DMS53 treated with DMSO at 0.1 percent for 48 hours (cell line): ENCODE data around the gene DRGX.

Source experiments
- DNase-seq: peaks from one replicate; lab custom pipeline; 2025; ENCODE audit not compliant: unreplicated experiment; lab: John Stamatoyannopoulos, UW

DRGX gene

GRCh38 chr10:49383853-49384252 is 12.0 kb downstream of the DRGX start:
- no peak for DNase-seq

- DNase-seq, result no peak
Observed at GRCh38 chr10:49382826-49383225, 13.1 kb downstream of the DRGX start.

- no peak for DNase-seq
Observed at GRCh38 chr10:49382226-49382625, 13.7 kb downstream of the DRGX start.

GRCh38 chr10:49381111-49381900 is 14.6 kb downstream of the DRGX start:
- no peak for DNase-seq

- no peak for DNase-seq
Observed at GRCh38 chr10:49379596-49380410, 16.1 kb downstream of the DRGX start.

GRCh38 chr10:49377256-49377655 is 18.6 kb downstream of the DRGX start:
- no peak for DNase-seq

- no peak for DNase-seq
Observed at GRCh38 chr10:49375611-49376010, 20.3 kb downstream of the DRGX start.

GRCh38 chr10:49374740-49375139 is 21.1 kb downstream of the DRGX start:
- DNase-seq, result no peak

- DNase-seq, result no peak
Observed at GRCh38 chr10:49373361-49373760, 22.5 kb downstream of the DRGX start.

GRCh38 chr10:49371967-49372366 is 23.9 kb downstream of the DRGX start:
- DNase-seq, result no peak

- no peak for DNase-seq
Observed at GRCh38 chr10:49370326-49371100, 25.4 kb downstream of the DRGX start.

GRCh38 chr10:49369216-49370162 is 26.4 kb downstream of the DRGX start:
- DNase-seq, result no peak

GRCh38 chr10:49368256-49368655 is 27.6 kb downstream of the DRGX start:
- DNase-seq, result no peak

- DNase-seq, result no peak
Observed at GRCh38 chr10:49367600-49367999, 28.3 kb downstream of the DRGX start.

- DNase-seq, result no peak
Observed at GRCh38 chr10:49366460-49366859, 29.4 kb downstream of the DRGX start.

- no peak for DNase-seq
Observed at GRCh38 chr10:49365675-49366415, 30.0 kb downstream of the DRGX start.

GRCh38 chr10:49365275-49365674 is 30.6 kb downstream of the DRGX start:
- no peak for DNase-seq

GRCh38 chr10:49364747-49365146 is 31.1 kb downstream of the DRGX start:
- DNase-seq, result no peak

- DNase-seq, result no peak
Observed at GRCh38 chr10:49364051-49364450, 31.8 kb downstream of the DRGX start.
